H1 (cell line): ENCODE data around the gene SMYD3. TPM values are rescaled to one million over a fixed set of nuclear protein-coding genes. Genes with fewer than 3 reads are reported as not detected.

ENCODE experiments used
- CTCF ChIA-PET: fragments of 300-600 bp; sonication (Branson Sonifier 250); formaldehyde crosslinking; loops from one replicate; lab custom pipeline; 2021; ENCODE audit not compliant: partially characterized antibody; lab: Charles Lee
- POLR2A ChIA-PET: fragments of 300-600 bp; sonication (Branson Sonifier 250); formaldehyde crosslinking; loops from one replicate; lab custom pipeline; 2021; ENCODE audit warnings: inconsistent platforms; ENCODE audit not compliant: partially characterized antibody; lab: Charles Lee
- DNase-seq, 2 experiments: peaks; one replicate each; pipeline versions ENCODE4 v3.0.0 to v3.0.0-alpha.2; 2010 to 2022; ENCODE audit warnings: low spot score in 2 of 2, low read depth in 1 of 2, mixed read lengths in 1 of 2
- FAIRE-seq: peaks from 2 replicates; lab custom pipeline; 2011; peaks lifted over from hg19 to GRCh38; lab: Jason Lieb, UNC
- H2AFZ ChIP-seq: 2 replicates; pipeline ENCODE4 v1.8.1; 2012; ENCODE audit warnings: low read length, inconsistent platforms
- H2AK5ac ChIP-seq: 2 replicates; pipeline ENCODE4 v1.6.1; 2013; ENCODE audit warnings: low read depth, low read length
- H2BK120ac ChIP-seq: replicated peaks from 2 replicates; pipeline ENCODE3; 2013; ENCODE audit warnings: low read depth, low read length, inconsistent platforms
- H2BK12ac ChIP-seq: 2 replicates; pipeline ENCODE4 v1.6.1; 2013; ENCODE audit warnings: low read depth, low read length
- H2BK15ac ChIP-seq: 2 replicates; pipeline ENCODE4 v1.6.1; 2013; ENCODE audit warnings: low read length
- H2BK20ac ChIP-seq: 2 replicates; pipeline ENCODE4 v1.6.1; 2013; ENCODE audit warnings: low read length
- H2BK5ac ChIP-seq: 2 replicates; pipeline ENCODE4 v1.6.1; 2013; ENCODE audit warnings: low read depth, low read length
- H3K14ac ChIP-seq: 2 replicates; pipeline ENCODE4 v1.6.1; 2013; ENCODE audit warnings: inconsistent platforms; ENCODE audit not compliant: insufficient read length
- H3K18ac ChIP-seq: 2 replicates; pipeline ENCODE4 v1.6.1; 2013; ENCODE audit warnings: low read length; ENCODE audit errors: extremely low read depth
- H3K23ac ChIP-seq: 2 replicates; pipeline ENCODE4 v1.6.1; 2013; ENCODE audit warnings: inconsistent platforms; ENCODE audit not compliant: insufficient read length
- H3K23me2 ChIP-seq: 2 replicates; pipeline ENCODE4 v1.6.1; 2013; ENCODE audit warnings: low read depth, low read length
- H3K27ac ChIP-seq: 2 replicates; pipeline ENCODE4 v1.6.1; 2011; ENCODE audit warnings: low read depth, low read length, inconsistent platforms
- H3K27me3 ChIP-seq, 4 experiments: replicated peaks in 1 of 4; 1 replicate in 1 of 4; 2 replicates in 3 of 4; pipeline versions ENCODE4 v1.6.1 to v1.8.1; 2011 to 2013; ENCODE audit warnings: low read length in 3 of 4, mild to moderate bottlenecking in 3 of 4, inconsistent platforms in 2 of 4, mixed read lengths in 2 of 4, moderate library complexity in 1 of 4; ENCODE audit not compliant: control insufficient read depth in 3 of 4, insufficient read depth in 3 of 4; ENCODE audit errors: extremely low read depth in 1 of 4
- H3K36me3 ChIP-seq, 4 experiments: 2 replicates each; pipeline versions ENCODE4 v1.6.1 to v1.8.1; 2011 to 2013; ENCODE audit warnings: mild to moderate bottlenecking in 4 of 4, low read length in 3 of 4, moderate library complexity in 2 of 4, control low read depth in 1 of 4, inconsistent platforms in 1 of 4; ENCODE audit not compliant: insufficient read depth in 4 of 4, control insufficient read depth in 2 of 4
- H3K4ac ChIP-seq: replicated peaks from 2 replicates; pipeline ENCODE3; 2013; ENCODE audit warnings: low read length, low read depth, mixed read lengths, inconsistent platforms; ENCODE audit not compliant: insufficient read length
- H3K4me1 ChIP-seq, 4 experiments: replicated peaks in 1 of 4; 1 replicate in 1 of 4; 2 replicates in 3 of 4; pipeline versions ENCODE4 v1.6.1 to v1.8.1; 2011 to 2013; ENCODE audit warnings: low read length in 3 of 4, inconsistent platforms in 2 of 4, mixed read lengths in 1 of 4; ENCODE audit not compliant: insufficient read depth in 4 of 4, control insufficient read depth in 3 of 4
- H3K4me2 ChIP-seq, 2 experiments: 2 replicates each; pipeline versions ENCODE4 v1.6.1 to v1.8.1; 2011 to 2013; ENCODE audit warnings: low read depth in 2 of 2, low read length in 2 of 2, control low read depth in 1 of 2, inconsistent platforms in 1 of 2, mild to moderate bottlenecking in 1 of 2; ENCODE audit not compliant: insufficient read depth in 1 of 2
- H3K4me3 ChIP-seq, 4 experiments: fragments of 200-600, 300-600 bp in 1 of 4; sonication (generic), shearing (Covaris generic), sonication (Bioruptor Twin) in 1 of 4; 2 replicates each; pipeline versions ENCODE4 v1.5.1 to v1.8.1; 2011 to 2016; ENCODE audit warnings: low read length in 4 of 4, low read depth in 3 of 4, control low read depth in 2 of 4, inconsistent platforms in 2 of 4, mild to moderate bottlenecking in 2 of 4, mixed read lengths in 1 of 4, moderate library complexity in 1 of 4; ENCODE audit not compliant: insufficient read depth in 2 of 4; ENCODE audit errors: extremely low read depth in 1 of 4
- H3K56ac ChIP-seq: replicated peaks from 2 replicates; pipeline ENCODE3; 2013; ENCODE audit warnings: low read depth, mild to moderate bottlenecking, mixed read lengths, low read length, inconsistent platforms; ENCODE audit not compliant: insufficient read length
- H3K79me1 ChIP-seq: 2 replicates; pipeline ENCODE4 v1.6.1; 2013; ENCODE audit warnings: low read depth, low read length, control low read depth
- H3K79me2 ChIP-seq, 2 experiments: 2 replicates each; pipeline versions ENCODE4 v1.6.1 to v1.8.1; 2012 to 2013; ENCODE audit warnings: low read length in 2 of 2, mild to moderate bottlenecking in 2 of 2, inconsistent platforms in 1 of 2; ENCODE audit not compliant: insufficient read depth in 2 of 2, control insufficient read depth in 1 of 2
- H3K9ac ChIP-seq, 4 experiments: replicated peaks in 1 of 4; 1 replicate in 1 of 4; 2 replicates in 3 of 4; pipeline versions ENCODE4 v1.6.1 to v1.8.1; 2011 to 2013; ENCODE audit warnings: low read depth in 3 of 4, low read length in 3 of 4, control low read depth in 2 of 4, mild to moderate bottlenecking in 2 of 4, moderate library complexity in 2 of 4, inconsistent platforms in 1 of 4; ENCODE audit errors: extremely low read depth in 1 of 4
- H3K9me3 ChIP-seq, 2 experiments: 2 replicates each; pipeline versions ENCODE4 v1.6.1 to v1.8.1; 2012 to 2013; ENCODE audit warnings: mild to moderate bottlenecking in 2 of 2, moderate library complexity in 2 of 2, control low read depth in 1 of 2, inconsistent platforms in 1 of 2, low read depth in 1 of 2, low read length in 1 of 2, mixed read lengths in 1 of 2; ENCODE audit not compliant: insufficient read depth in 2 of 2
- H4K20me1 ChIP-seq, 2 experiments: replicated peaks in 1 of 2; 2 replicates each; pipeline versions ENCODE3 to v1.8.1; 2011 to 2013; ENCODE audit warnings: inconsistent platforms in 2 of 2, low read length in 2 of 2, mild to moderate bottlenecking in 1 of 2; ENCODE audit not compliant: insufficient read depth in 2 of 2, control insufficient read depth in 1 of 2
- H4K5ac ChIP-seq: 2 replicates; pipeline ENCODE4 v1.6.1; 2013; ENCODE audit warnings: low read length, low read depth, mixed read lengths, inconsistent platforms; ENCODE audit not compliant: insufficient read length
- H4K8ac ChIP-seq: 2 replicates; pipeline ENCODE4 v1.8.0; 2013; ENCODE audit warnings: mild to moderate bottlenecking, moderate library complexity, low read length, inconsistent platforms; ENCODE audit not compliant: insufficient read depth; ENCODE audit errors: extremely low read depth
- H4K91ac ChIP-seq: replicated peaks from 2 replicates; pipeline ENCODE3; 2013; ENCODE audit warnings: low read length, mixed read lengths, inconsistent platforms; ENCODE audit not compliant: insufficient read length
- CBX5 ChIP-seq: fragments of 300-800, 300-1000 bp; sonication (generic); IDR thresholded peaks from 2 replicates; pipeline ENCODE4 v1.7.1; 2016; ENCODE audit warnings: antibody characterized with exemption, low read length, low read depth
- KDM5A ChIP-seq: fragments of 200-600 bp; IDR thresholded peaks from 2 replicates; pipeline ENCODE4 v1.7.1; 2012; ENCODE audit warnings: mild to moderate bottlenecking, low read length, inconsistent platforms, mixed read lengths
- WGBS, 2 experiments: shearing (Covaris generic) in 1 of 2; methylation state at CpG; one replicate each; pipeline versions ENCODE4 v1.1.6 to v1.1.7; 2013 to 2015; ENCODE audit warnings: low lambda C conversion rate in 2 of 2, mixed read lengths in 2 of 2, inconsistent platforms in 1 of 2, low coverage in 1 of 2, missing lambda C conversion rate in 1 of 2; ENCODE audit not compliant: insufficient replicate concordance in 2 of 2, insufficient coverage in 1 of 2, insufficient read length in 1 of 2; ENCODE audit errors: extremely low coverage in 1 of 2, missing lambda C conversion rate in 1 of 2; 5-methylcytosine and 5-hydroxymethylcytosine counted together
- polyA plus RNA-seq, 7 experiments: library from polyadenylated mRNA; depleted of rRNA in 3 of 7; stranded (reverse) in 5 of 7; unstranded in 2 of 7; fragments of >200 nt in 5 of 7; fragments of 200-250 nt in 2 of 7; gene quantifications; 1 replicate in 5 of 7; 2 replicates in 1 of 7; 4 replicates in 1 of 7; pipeline versions ENCODE4 v1.2.1 to v1.2.3, GENCODE V29; 2011 to 2013; ENCODE audit warnings: missing spikeins in 2 of 7, mixed read lengths in 2 of 7
- total RNA-seq: library from RNA; stranded (reverse); fragmentation: NEBNext Ultra II Directional; extraction: Animal tissue kit (Norgen Biotek cat#: 25700); gene quantifications from 2 replicates; pipeline ENCODE4 v1.2.1, GENCODE V29; 2021

SMYD3 gene
- total and polyA plus RNA-seq, 2 of the 8 experiments (the other 6 are each of a cell fraction or from before 2014, with no cell fraction given), result 17.3 to 25.4 TPM

GRCh38 chr1:246394121-246394520, 113.0 kb downstream of the SMYD3 start:
- H3K9ac ChIP-seq, result no peak overlapping the region
- no peak overlapping the region for H3K14ac ChIP-seq
- H3K23ac ChIP-seq, result no peak overlapping the region
- no peak overlapping the region for H3K4me2 ChIP-seq
- H2AK5ac ChIP-seq, result no peak overlapping the region
- no peak overlapping the region for H3K27ac ChIP-seq
- no peak overlapping the region for H3K4me3 ChIP-seq
- FAIRE-seq, result no peak
- H3K4me1 ChIP-seq, result no peaks in the 10 kb centered on the region
- no peak overlapping the region for H2BK15ac ChIP-seq
- H3K79me1 ChIP-seq, result no peaks in the 10 kb centered on the region
- peaks cover 0 to 6% of the 10 kb centered on the region in 2 experiments; a peak in 2 of 4 replicates for H3K9me3 ChIP-seq
- no peak for DNase-seq
- H2BK20ac ChIP-seq, result no peak overlapping the region
- no peaks in the 10 kb centered on the region for H3K23me2 ChIP-seq
- H2BK5ac ChIP-seq, result no peak overlapping the region
- no peak overlapping the region for H3K4ac ChIP-seq
- H3K27me3 ChIP-seq, result no peaks in the 10 kb centered on the region
- H3K18ac ChIP-seq, result no peak overlapping the region
- H4K20me1 ChIP-seq, result no peaks in the 10 kb centered on the region
- H3K36me3 ChIP-seq, result no peaks in the 10 kb centered on the region
- H2BK12ac ChIP-seq, result no peak overlapping the region
- WGBS, 2 experiments, result 67% methylated on average over 3 of the region's 3 CpGs; no CpG with 5 or more reads in 1 of the 2 experiments
- TF ChIP-seq KDM5A (no peak), CBX5 (no peak)
- no peak overlapping the region for H2BK120ac ChIP-seq
- no peak overlapping the region for H4K8ac ChIP-seq
- no peak overlapping the region for H3K56ac ChIP-seq
- H4K91ac ChIP-seq, result no peak overlapping the region
- H2AFZ ChIP-seq, result no peak overlapping the region
- ChIA-PET CTCF (interaction anchor here (0.6 to 1.4 kb wide), 2 partner anchors 12 to 265 kb away, joined by 3 to 4 read pairs; no protein-coding TSS in a partner anchor), POLR2A (no interaction called here)
- no peaks in the 10 kb centered on the region for H3K79me2 ChIP-seq
- H4K5ac ChIP-seq, result no peak overlapping the region
